Measurements from ENCODE around the gene ECHDC3.

DNA sequence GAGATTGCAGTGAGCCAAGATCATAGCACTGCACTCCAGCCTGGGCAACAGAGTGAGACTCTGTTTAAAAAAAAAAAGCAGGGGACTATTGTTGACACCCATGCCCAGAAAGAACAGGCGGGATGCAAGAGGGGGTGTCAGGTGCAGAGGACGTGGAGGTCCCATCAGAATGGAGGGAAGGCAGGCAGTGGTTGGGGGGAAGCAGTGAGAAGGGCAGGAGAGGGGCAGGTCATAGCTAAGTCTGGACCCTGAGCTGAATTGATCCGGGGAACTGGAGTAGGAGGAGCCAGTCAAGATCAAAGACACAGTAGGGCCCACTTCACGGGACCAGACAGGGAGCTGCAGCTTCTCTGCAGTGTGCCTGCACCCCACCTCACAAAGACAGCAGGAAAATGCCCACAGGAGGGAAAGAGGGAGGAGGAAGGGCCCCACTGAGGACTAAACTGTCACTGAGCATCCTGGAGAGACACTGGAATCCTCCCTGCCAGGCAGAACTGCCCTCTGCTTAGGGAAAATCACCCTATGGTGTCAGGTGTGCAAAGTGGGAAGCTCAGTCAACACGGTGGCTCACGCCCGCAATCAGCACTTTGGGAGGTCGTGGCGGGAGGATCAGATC is 27.3 kb upstream of the ECHDC3 start:
- TF ChIP-seq, protein P1, sequence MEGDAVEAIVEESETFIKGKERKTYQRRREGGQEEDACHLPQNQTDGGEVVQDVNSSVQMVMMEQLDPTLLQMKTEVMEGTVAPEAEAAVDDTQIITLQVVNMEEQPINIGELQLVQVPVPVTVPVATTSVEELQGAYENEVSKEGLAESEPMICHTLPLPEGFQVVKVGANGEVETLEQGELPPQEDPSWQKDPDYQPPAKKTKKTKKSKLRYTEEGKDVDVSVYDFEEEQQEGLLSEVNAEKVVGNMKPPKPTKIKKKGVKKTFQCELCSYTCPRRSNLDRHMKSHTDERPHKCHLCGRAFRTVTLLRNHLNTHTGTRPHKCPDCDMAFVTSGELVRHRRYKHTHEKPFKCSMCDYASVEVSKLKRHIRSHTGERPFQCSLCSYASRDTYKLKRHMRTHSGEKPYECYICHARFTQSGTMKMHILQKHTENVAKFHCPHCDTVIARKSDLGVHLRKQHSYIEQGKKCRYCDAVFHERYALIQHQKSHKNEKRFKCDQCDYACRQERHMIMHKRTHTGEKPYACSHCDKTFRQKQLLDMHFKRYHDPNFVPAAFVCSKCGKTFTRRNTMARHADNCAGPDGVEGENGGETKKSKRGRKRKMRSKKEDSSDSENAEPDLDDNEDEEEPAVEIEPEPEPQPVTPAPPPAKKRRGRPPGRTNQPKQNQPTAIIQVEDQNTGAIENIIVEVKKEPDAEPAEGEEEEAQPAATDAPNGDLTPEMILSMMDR (conservative IDR thresholded peaks at IDR 0.05) = no peak
- TF ChIP-seq ZFX (IDR thresholded peaks at IDR 0.05) = no peak
